Endothelial cell of umbilical vein (primary cell): ENCODE data around the gene TRIM16. TPM values are rescaled to one million over a fixed set of nuclear protein-coding genes. Genes with fewer than 3 reads are reported as not detected.
A peak's percentile ranks its signal among the peaks of the same experiment; 100 is the strongest.
"Not testable (repeated sequence)": the region's sequence is repeated elsewhere in the genome, so short reads cannot be mapped to it uniquely, and the experiment has no call there.

ENCODE experiments used
- BruUV-seq: library from RNA; stranded (reverse); fragments of 400-500 nt; replicated peaks from 2 replicates; lab custom pipeline; 2021; lab: Mats Ljungman, UMichigan
- CTCF ChIA-PET: fragments of 300-600, 350-600 bp; sonication (Branson Sonifier 250); formaldehyde crosslinking; loops from one replicate; lab custom pipeline; 2021; ENCODE audit warnings: antibody characterized with exemption, inconsistent platforms; lab: Charles Lee
- POLR2A ChIA-PET: fragments of 300-600, 350-600 bp; sonication (Branson Sonifier 250); formaldehyde crosslinking; loops from one replicate; lab custom pipeline; 2021; ENCODE audit warnings: antibody characterized with exemption, inconsistent platforms; lab: Charles Lee
- DNase-seq: peaks from one replicate; pipeline ENCODE4 v3.0.0-alpha.2; 2011; ENCODE audit warnings: low read depth, low spot score
- FAIRE-seq: peaks from 2 replicates; lab custom pipeline; 2011; peaks lifted over from hg19 to GRCh38; lab: Jason Lieb, UNC
- H2AFZ ChIP-seq: 2 replicates; pipeline ENCODE4 v1.6.0; 2012; ENCODE audit warnings: low read depth, low read length, control low read depth, inconsistent platforms
- H3K27ac ChIP-seq: 2 replicates; pipeline ENCODE4 v1.5.1; 2011; ENCODE audit warnings: low read depth, mild to moderate bottlenecking, control low read depth, low read length, moderate library complexity; ENCODE audit not compliant: insufficient read depth
- H3K27me3 ChIP-seq, 2 experiments: 2 replicates each; pipeline versions ENCODE4 v1.6.0 to v1.6.1; 2011; ENCODE audit warnings: low read length in 2 of 2, mixed read lengths in 1 of 2; ENCODE audit not compliant: control insufficient read depth in 2 of 2, insufficient read depth in 2 of 2
- H3K36me3 ChIP-seq, 2 experiments: 2 replicates in 1 of 2; 3 replicates in 1 of 2; pipeline ENCODE4 v1.5.1; 2011; ENCODE audit warnings: low read length in 2 of 2, mild to moderate bottlenecking in 1 of 2, moderate library complexity in 1 of 2; ENCODE audit not compliant: control insufficient read depth in 2 of 2, insufficient read depth in 2 of 2; ENCODE audit errors: extremely low read depth in 1 of 2
- H3K4me1 ChIP-seq: 3 replicates; pipeline ENCODE4 v1.5.1; 2011; ENCODE audit warnings: mild to moderate bottlenecking, low read length; ENCODE audit not compliant: control insufficient read depth, insufficient read depth; ENCODE audit errors: extremely low read depth
- H3K4me2 ChIP-seq: 2 replicates; pipeline ENCODE4 v1.6.1; 2011; ENCODE audit warnings: low read length, control low read depth, mixed read lengths; ENCODE audit not compliant: insufficient read depth
- H3K4me3 ChIP-seq, 3 experiments: fragments of 200-600 bp in 1 of 3; sonication (generic), shearing (Covaris generic) in 1 of 3; replicated peaks in 1 of 3; 2 replicates each; pipeline ENCODE4 v1.5.1; 2011 to 2016; ENCODE audit warnings: control low read depth in 3 of 3, low read length in 3 of 3, mild to moderate bottlenecking in 2 of 3, inconsistent platforms in 1 of 3, low read depth in 1 of 3, moderate library complexity in 1 of 3; ENCODE audit not compliant: insufficient read depth in 1 of 3
- H3K79me2 ChIP-seq: 2 replicates; pipeline ENCODE4 v1.6.0; 2012; ENCODE audit warnings: low read length, inconsistent platforms; ENCODE audit not compliant: control insufficient read depth, insufficient read depth
- H3K9ac ChIP-seq: replicated peaks from 2 replicates; pipeline ENCODE3; 2011; ENCODE audit warnings: low read length, control low read depth; ENCODE audit not compliant: insufficient read depth; ENCODE audit errors: extremely low read depth
- H3K9me1 ChIP-seq: replicated peaks from 3 replicates; pipeline ENCODE4 v1.6.0; 2011; ENCODE audit warnings: mild to moderate bottlenecking, low read length; ENCODE audit not compliant: control insufficient read depth, insufficient read depth; ENCODE audit errors: extremely low read depth
- H3K9me3 ChIP-seq: replicated peaks from 2 replicates; pipeline ENCODE4 v1.5.1; 2012; ENCODE audit warnings: low read length, inconsistent platforms; ENCODE audit not compliant: control insufficient read depth, insufficient read depth
- H4K20me1 ChIP-seq: replicated peaks from 2 replicates; pipeline ENCODE3; 2011; ENCODE audit warnings: mild to moderate bottlenecking, low read length; ENCODE audit not compliant: control insufficient read depth, insufficient read depth; ENCODE audit errors: extremely low read depth
- dilution Hi-C: fragments of 300-500 bp; cut with MboI; formaldehyde crosslinking; loops from one replicate; pipeline ENCODE4 v1.15.0; 2019; ENCODE audit warnings: low sequenced_read_pairs; ENCODE audit not compliant: extremely low pct_ligation_motif_present
- intact Hi-C: fragments of 100-400 bp; cut with micrococcal nuclease; formaldehyde crosslinking; loops from one replicate; pipeline ENCODE4 v1.10.0; 2022
- polyA plus RNA-seq, 4 experiments: library from polyadenylated mRNA; depleted of rRNA in 3 of 4; stranded (reverse) in 3 of 4; unstranded in 1 of 4; fragments of >200 nt; gene quantifications; 2 replicates each; pipeline versions ENCODE4 v1.2.1 to v1.2.3, GENCODE V29; 2011 to 2012; ENCODE audit warnings: missing spikeins in 1 of 4
- total RNA-seq: library from RNA; stranded (reverse); gene quantifications from 2 replicates; pipeline ENCODE4 v1.2.3, GENCODE V29; 2021

The TRIM16 gene
- total and polyA plus RNA-seq, 2 donors (not counting 3 experiments of a cell fraction or from before 2014, with no cell fraction given): 41.7 to 50.3 TPM

DNA sequence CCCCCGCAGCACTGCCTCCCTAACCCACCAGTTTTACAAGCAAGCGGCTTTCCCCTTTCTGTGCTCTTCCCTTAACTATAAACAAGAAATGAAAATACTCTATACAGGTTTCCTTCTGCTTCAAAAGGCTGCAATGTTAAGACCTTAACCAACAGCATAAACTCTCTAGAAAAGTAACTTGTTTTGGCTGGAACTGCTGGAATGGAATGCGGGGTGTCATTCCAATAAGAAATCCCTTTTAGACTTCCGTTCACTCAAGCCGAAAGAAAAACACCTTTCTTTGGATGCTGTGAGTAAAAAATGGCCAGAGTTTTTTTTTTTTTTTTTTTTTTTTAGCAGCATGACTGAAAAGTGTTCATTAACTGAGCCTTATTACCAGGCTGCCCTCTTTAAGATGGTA lies 92.1 kb downstream of the TRIM16 start:
- H3K9me1 ChIP-seq, H2AFZ ChIP-seq, H3K4me3 ChIP-seq, intact Hi-C loops, H4K20me1 ChIP-seq, H3K79me2 ChIP-seq, H3K9me3 ChIP-seq, BruUV-seq, dilution Hi-C loops, POLR2A ChIA-PET, H3K4me1 ChIP-seq, H3K27me3 ChIP-seq, H3K27ac ChIP-seq, DNase-seq, H3K9ac ChIP-seq, H3K36me3 ChIP-seq, H3K4me2 ChIP-seq: not testable (repeated sequence)
- FAIRE-seq: peak; percentile 71
- CTCF ChIA-PET: interaction anchor here (0.7 kb wide), 1 partner anchor 1486 kb away, joined by 5 read pairs; no protein-coding TSS in a partner anchor

DNA sequence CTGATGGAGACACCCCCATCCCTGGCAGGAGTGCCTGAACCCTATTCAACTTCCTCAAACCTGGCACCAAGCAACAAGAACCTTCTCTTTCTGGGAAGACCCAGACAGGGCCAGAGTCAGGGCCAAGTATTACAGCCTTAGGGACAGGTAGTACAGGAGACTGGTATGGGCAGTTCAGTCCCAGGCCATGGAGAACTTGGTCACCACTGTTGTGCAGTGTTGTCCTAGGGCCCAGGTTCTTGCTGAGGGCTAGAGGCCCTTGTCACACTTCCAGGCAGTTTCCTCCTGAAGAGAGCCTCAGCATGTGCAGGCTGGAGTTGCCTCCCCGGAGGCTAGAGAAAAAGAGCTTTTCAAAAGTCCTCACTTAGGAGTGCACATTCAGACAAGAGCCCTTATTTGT lies 93.3 kb downstream of the TRIM16 start:
- H3K9me1 ChIP-seq, H2AFZ ChIP-seq, H4K20me1 ChIP-seq, POLR2A ChIA-PET, intact Hi-C loops, DNase-seq, H3K79me2 ChIP-seq, H3K4me1 ChIP-seq, BruUV-seq, H3K9me3 ChIP-seq, H3K36me3 ChIP-seq, dilution Hi-C loops, H3K9ac ChIP-seq, H3K4me2 ChIP-seq, H3K27ac ChIP-seq, H3K27me3 ChIP-seq, CTCF ChIA-PET, FAIRE-seq, H3K4me3 ChIP-seq: not testable (repeated sequence)

DNA sequence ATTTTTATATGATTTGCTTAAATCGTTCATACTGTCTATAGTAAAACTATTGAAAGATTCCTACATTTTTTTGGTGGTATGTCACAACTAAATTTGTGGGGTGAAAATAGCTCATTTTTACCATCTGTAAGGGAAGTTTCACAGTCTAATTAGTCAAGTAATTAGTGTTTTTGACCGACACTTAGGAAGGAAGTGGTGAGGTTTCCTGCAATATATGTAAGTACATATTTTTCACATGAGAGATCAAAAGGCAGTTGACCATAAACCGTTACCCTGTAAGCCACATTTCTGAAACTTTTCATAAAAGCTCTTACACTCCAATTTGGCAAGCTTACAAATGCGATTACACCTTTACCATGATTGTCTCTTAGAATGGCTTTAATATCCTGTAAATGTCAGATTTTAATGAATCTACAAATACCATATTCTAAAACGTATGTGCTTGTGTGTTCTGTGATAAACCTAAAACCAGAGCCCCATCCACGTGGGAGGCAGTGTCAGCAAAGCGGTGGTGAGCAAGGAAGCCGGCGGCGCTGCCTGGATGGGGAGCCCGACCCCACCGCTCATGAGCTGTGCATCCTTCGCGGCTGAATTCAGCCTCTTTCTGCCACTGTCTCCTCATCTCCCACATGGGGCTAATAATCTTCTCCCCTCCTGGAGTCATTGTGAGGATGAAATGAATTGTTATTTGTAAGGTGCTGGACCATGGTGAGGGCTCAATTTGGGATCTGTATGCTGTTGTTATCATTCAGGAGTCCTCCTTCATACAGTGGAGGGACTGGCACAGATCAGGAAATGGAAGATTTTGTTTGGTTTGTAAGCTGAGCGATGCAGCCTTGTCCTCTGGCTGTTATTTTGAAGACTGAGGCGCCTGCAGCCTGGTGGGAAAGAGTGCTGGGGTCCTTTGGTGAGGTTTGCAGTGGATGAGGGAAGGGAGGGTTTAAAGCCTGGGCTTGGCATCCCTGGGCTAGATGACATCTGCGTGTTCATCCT lies 94.3 kb downstream of the TRIM16 start:
- FAIRE-seq (peak; percentile 84), DNase-seq (peak; percentile 21)
- H3K27me3 ChIP-seq, intact Hi-C loops, H3K79me2 ChIP-seq, CTCF ChIA-PET, POLR2A ChIA-PET, dilution Hi-C loops, H3K9me3 ChIP-seq, H3K9ac ChIP-seq, H3K36me3 ChIP-seq, H3K27ac ChIP-seq, H3K4me1 ChIP-seq, H4K20me1 ChIP-seq, H3K9me1 ChIP-seq, H3K4me2 ChIP-seq, H3K4me3 ChIP-seq: not testable (repeated sequence)
- H2AFZ ChIP-seq: peak overlapping the region; percentile 51
- TSS peak; percentile 42 for BruUV-seq

GRCh38 chr17:15588017-15588416 lies 96.1 kb downstream of the TRIM16 start:
- H2AFZ ChIP-seq, BruUV-seq, H3K9me1 ChIP-seq, H3K9me3 ChIP-seq, H3K9ac ChIP-seq, H3K36me3 ChIP-seq, H3K4me2 ChIP-seq, H3K4me3 ChIP-seq, H3K27me3 ChIP-seq, POLR2A ChIA-PET, DNase-seq, H3K27ac ChIP-seq, CTCF ChIA-PET, FAIRE-seq, dilution Hi-C loops, H3K4me1 ChIP-seq, H4K20me1 ChIP-seq, H3K79me2 ChIP-seq, intact Hi-C loops: not testable (repeated sequence)
